GM12891 (cell line): ENCODE measurements around the gene GALNT3.

ENCODE experiments used
- PAX5 ChIP-seq: IDR thresholded peaks from 2 replicates; pipeline ENCODE4 v1.6.1; 2011; ENCODE audit warnings: low read length, moderate library complexity, mild to moderate bottlenecking; ENCODE audit not compliant: insufficient read depth, severe bottlenecking
- POLR2A ChIP-seq: IDR thresholded peaks from 2 replicates; pipeline ENCODE4 v1.6.1; 2011; ENCODE audit warnings: low read depth, low read length, control low read depth
- POLR2AphosphoS5 ChIP-seq: IDR thresholded peaks from 2 replicates; pipeline ENCODE4 v1.6.1; 2011; ENCODE audit warnings: low read depth, low read length, control low read depth
- POU2F2 ChIP-seq: IDR thresholded peaks from 2 replicates; pipeline ENCODE4 v1.6.1; 2011; ENCODE audit warnings: low read depth, mild to moderate bottlenecking, control low read depth, low read length, moderate library complexity
- SPI1 ChIP-seq: IDR thresholded peaks from 2 replicates; pipeline ENCODE4 v1.6.1; 2011; ENCODE audit warnings: low read depth, low read length, control low read depth
- TAF1 ChIP-seq: IDR thresholded peaks from 2 replicates; pipeline ENCODE4 v1.6.1; 2011; ENCODE audit warnings: low read depth, low read length, control low read depth

DNA sequence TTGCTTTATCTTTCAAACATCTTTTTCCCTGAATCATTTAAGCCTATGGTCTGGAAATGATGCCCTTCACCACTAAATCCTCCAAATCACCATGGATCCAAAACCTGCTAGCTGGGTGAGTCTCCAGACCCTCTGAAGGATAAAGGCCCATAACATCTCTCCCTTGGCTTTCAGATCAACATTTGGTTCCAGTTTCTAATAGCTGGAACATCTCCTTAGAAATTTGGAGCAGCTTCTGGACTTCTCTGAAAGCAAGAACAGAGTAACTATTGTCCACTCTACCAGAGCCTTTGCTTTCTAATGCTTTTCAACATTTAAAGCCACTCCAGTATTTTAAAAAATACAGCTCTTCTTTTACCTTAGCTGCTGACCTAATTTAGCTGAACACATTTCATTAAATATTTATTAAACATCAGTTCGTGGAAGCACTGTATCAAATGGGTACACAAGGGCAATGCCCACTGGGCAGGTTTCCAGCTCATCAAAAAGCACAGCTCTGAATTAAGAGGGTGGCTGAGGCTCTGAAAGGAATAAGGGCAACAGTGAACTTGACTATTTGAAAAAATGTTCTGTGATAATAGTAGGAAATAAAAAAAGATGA, 75.3 kb downstream of the GALNT3 start:
- no peak for TF ChIP-seq POLR2A
- TF ChIP-seq TAF1, result no peak
- TF ChIP-seq POLR2AphosphoS5, result no peak
- TF ChIP-seq SPI1, result no peak
- no peak for TF ChIP-seq PAX5
- TF ChIP-seq POU2F2, result no peak
